Measurements from ENCODE around the gene PASD1.
"Not testable (repeated sequence)": the region's sequence is repeated elsewhere in the genome, so short reads cannot be mapped to it uniquely, and the experiment has no call there.

PASD1 gene

DNA sequence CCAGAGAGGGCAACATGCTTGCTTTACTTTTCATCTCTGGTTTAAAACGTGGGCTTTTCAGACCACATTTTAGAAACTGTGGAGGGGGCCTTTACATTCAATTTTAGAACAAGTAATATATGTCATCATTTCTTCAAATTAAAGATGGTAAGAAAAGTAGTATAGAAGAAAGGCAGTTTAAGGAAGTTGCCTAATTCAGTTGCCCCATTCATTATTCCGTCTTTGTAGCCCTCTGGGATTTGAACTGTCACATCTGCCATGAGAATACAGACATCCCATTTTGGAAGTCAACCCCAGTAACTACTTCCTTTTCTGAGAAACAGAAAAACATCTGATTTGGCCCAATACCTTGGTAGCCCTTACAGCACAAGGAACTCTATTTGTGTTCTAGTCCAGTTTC is 61.2 kb downstream of the PASD1 start:
- no peak for FAIRE-seq

DNA sequence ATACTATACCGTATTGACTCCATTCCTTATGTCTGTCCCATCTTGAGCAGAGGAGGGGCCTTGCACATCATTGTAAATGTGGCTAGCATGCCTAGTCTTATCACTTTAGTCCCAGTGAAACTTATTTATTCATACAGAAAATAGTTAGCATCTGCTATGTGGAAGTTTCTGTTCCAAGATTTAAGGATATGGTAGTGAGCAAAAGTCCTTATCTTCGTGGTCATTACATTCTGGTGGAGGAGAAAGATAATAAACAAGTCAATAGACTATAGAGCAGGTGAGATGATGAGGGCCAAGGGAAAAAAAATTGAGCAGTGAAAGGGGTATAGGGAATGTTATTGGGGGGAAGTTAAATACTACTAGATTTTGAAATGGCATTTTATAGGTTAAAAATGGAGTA is 68.3 kb downstream of the PASD1 start:
- no peak for FAIRE-seq

DNA sequence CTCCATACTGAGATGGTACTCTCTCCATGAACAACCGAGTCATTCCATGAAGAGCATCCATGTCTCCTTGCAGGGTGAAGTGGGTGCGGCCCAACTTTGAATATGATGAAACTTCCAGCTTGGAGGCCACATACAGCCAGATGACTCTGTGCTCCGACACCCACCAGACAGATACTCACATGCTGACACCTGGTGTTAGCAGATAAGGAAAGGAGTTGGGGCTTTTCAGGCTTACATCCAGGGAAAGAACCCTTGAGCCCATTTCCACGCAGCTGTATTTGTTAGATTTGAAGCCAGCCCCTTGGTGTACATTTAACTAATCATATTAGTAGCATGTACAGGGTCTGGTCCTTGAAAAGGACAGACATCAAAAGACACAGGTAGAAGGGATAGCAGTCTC is 69.7 kb downstream of the PASD1 start:
- FAIRE-seq: no peak

DNA sequence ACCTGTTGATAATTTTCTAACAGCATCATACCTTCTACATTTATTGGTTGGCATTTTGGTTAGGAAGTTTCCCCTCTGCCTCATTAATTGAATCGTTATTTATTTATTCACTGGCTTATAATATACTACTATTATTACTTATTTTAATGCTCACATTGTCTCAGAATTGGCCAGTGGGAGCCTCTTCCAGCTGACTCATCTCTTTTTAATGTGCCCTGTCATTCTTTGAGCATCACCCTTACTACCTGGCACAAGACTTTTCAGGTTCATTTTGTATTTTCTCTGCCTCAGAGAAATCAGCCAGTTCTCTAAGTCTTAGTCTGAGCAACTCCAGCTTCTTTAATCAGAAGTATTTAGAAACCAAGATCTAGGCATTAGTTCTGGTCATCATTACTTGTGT is 71.5 kb downstream of the PASD1 start:
- FAIRE-seq: no peak

DNA sequence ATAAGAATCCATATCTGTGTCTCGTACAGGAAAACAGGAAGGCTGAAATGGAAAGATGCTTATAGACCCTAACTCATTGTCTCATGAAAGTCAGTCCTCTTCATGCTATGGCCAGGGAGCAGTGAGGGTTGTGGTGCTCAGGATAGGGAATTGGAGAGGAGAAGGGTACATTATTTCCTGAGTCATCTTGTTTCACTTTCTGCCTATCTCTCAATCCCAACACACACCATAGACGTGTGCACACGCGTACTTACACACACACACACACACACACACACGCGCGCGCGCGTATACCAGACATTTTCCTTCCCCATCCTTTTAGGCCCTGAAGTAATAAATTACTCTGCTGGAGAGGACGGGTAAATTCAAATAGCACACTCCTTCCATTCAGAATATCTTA is 78.1 kb downstream of the PASD1 start:
- no peak for FAIRE-seq

DNA sequence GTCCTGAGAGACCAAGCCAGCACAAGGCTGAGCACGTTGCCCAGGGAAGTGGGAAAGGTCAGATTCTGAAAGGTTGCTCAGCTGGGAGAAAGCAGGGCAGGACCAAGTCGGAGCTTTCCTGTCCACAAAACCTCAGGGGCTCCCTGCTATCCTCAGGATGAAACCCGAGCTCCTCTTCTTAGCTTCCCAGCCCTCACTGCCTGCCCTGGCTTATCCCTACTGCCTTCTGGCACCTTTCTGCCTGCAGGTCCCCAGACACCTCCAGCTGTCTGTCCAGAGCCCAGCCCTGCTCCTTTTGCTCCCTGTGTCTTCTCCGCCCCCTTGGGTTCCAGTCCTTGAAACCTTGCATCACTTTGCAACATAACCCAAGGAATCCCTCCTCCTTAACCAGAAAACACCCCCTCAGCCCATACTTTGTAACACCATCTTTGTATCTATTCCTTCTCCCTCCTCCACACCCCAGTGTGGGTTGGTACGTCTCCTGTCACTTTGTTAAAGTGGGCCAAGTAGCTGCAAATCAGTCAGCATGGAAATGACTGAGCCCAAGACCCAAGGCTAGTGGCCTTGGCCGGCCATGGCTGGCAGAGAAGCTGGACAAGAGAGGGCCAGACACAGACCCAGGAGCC is 111.8 kb downstream of the PASD1 start:
- no peak for FAIRE-seq

DNA sequence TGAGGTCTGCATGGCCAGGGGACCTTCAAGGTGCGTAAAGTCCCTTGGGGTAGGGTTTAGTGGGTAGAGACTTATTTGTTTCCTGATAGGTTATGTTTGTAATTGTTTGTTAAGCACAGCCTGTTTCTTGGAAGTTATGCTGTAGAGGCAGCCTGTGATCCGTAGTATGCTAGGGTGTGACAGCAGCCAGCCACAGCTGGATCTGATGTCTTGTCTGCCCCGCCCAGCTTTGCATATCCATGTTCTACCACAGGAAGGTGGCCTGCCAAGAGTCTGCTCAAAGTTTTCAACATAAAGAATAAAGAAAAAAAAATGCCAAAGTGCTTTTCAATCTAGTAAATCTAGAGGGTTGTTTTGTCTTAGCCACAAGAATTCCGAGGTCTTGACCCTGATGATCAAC is 112.7 kb downstream of the PASD1 start:
- no peak for FAIRE-seq

DNA sequence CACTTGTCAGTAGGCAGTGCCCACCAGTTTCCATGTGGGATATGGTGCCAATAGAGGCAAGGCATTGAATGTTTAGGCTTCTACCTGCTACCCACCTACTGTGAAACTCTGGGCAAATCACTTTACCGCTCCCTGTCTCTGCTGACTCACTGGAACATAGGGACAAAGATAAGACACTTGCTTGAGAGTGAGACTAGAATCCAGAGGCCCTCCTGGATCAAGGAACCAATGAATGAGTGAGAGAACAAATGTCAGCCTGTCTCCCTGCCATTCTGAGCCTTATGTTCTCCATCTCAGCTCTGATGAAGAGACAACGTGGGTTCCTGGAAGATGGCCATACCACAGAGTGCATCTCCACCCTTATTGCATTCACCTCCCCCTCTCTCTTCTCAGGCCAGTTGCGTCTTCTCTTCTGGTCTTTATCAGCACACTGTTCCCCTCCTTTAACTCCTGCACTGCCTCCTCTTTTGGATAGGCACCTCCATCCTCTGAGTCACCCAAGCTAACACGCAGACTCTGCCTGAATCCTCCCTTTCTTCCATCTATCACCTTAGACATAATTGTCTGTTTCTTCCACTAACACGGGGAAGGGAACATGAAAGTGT is 116.4 kb downstream of the PASD1 start:
- no peak for FAIRE-seq

DNA sequence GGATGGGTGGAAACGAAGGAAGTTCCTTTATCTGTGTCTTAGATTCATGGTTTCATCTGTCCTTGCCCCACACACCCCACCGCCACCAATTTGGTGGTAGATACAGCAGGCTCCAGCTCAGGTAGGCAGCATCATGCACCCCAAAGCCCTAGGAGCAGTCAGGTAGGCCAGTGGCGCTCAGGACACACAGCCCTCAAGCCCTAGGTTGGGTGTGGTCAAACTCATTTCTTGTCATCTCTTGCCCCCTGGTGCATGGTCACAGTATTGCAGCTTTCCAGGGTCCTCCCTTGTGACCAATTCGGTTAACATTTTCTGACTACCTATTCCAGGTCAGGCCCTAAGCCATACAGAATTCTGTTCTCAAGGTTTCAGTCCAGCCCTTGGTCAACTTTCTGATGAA is 117.3 kb downstream of the PASD1 start:
- no peak for FAIRE-seq

DNA sequence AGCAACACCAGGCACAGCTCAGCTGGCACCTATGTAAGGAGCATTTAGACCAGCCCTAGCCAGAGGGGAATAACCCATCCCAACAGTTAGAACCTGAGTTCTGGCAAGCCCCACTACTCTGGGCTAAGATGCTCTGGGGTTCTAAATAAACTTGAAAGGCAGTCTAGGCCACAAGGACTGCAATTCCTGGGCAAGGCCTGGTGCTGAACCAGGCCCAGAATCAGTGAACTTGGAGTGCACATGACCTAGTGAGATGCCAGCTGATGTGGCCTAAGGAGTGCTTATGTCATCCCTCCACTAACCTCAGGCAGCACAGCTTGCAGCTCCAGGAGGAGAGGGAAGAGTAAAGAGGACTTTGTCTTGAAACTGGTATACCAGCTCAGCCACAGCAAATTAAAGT is 124.2 kb downstream of the PASD1 start:
- FAIRE-seq: no peak

DNA sequence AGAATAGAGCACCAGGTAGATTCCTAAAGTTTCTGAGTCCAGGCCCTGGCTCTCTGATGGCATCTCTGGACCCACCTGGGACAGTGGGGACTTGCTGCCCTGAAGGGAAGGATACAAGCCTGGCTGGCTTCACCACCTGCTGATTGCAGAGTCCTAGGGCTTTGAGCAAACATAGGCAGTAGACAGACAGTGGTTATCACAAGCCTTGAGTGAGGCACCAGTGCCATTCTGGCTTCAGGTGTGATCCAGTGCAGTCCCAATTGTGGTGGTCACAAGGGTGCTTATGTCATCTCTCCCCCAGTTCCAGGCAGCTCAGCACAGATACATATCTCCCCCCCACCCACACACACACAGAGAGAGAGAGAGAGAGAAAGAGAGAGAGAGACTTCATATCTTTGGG is 125.2 kb downstream of the PASD1 start:
- no peak for FAIRE-seq

DNA sequence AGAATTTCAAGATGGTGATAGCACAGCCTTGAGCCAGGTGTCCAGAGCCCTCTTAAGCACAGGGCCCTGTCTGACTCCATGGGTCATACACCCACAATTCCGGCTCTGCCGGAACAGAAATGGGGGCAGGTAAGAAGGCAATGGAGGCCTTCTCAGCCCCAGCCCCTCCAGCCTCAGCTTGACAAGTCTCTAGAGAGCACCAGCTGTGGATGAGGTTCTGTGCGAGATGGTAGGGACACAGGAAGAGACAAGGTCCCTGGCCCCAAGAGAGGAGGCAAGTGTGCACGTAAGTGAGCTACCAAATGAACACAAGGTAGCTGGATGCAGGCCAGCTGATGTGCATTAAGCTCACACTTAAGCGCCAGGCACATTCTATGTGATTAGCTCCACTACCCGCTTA is 129.3 kb downstream of the PASD1 start:
- no peak for FAIRE-seq

DNA sequence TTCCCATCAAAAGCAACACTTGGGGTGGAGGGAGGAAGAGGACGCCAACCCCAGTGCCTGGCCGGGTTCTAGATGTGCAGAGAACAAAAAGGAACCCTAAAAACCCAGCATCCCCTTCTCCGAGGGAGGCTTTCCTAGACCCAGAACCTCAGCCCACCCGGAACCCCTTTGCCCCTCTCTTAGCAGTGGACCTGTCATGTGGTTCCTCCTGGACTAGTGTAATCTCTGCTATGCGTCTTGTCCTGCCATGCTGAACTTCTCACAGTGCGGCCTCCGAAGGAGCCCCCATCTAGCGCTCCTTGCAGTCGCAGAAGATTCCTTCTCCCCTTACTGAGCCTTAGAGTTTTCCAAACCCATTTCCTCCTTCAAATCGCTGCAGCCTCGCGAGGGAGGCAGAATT is 130.6 kb downstream of the PASD1 start:
- no peak for FAIRE-seq

DNA sequence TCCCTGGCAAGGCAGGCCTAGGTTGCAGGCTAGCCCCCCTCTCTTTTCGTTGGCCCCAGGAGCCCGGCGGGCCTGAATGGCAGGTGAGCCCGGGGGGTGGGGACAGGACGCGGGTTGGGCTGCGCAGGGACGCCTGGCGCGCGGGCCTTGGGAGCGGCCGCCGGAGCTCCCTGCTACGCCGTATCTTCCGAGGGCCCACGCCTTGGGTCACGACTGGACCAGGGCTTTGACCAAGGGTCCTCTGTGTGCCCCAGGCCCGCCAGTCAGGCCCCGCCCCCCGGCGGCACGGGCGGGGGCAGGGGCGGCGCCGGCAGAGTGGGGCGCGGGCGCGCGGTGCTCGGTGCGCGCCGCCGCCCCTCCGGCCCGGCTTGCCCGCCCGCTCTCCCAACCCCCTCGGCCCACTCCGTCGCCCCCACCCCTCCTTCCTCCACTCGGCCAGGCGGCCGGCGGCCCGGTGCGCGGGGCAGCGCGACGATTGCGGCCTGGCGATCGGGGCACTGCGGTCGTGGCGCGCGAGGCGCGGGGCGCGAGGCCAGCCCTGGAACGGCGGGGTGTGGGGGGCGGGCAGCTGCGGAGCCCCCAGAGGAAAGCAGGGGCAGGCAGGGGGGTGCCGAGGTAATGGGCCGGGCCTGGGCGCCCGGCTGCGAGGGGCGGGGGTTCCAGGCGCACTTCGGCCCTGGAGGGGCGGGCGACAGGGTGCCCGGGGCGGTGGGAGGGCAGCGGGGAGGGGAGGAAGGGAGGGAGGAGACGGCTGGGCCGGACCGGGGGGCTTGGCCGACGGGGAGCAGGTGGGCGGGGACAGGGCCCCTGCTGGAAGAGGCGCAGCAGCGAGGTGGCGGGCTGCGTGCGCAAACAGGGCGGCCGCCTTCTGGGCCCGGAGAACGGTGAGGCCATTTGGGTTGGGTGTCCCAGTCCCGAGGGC is 131.4 kb downstream of the PASD1 start, which contains the start of gene PRRG3:
Gene PRRG3 (plus strand): TSS at position 798 of the 922 bp plus-strand sequence. CDS start 3,357 bp downstream, outside the sequence.
- FAIRE-seq: no peak

DNA sequence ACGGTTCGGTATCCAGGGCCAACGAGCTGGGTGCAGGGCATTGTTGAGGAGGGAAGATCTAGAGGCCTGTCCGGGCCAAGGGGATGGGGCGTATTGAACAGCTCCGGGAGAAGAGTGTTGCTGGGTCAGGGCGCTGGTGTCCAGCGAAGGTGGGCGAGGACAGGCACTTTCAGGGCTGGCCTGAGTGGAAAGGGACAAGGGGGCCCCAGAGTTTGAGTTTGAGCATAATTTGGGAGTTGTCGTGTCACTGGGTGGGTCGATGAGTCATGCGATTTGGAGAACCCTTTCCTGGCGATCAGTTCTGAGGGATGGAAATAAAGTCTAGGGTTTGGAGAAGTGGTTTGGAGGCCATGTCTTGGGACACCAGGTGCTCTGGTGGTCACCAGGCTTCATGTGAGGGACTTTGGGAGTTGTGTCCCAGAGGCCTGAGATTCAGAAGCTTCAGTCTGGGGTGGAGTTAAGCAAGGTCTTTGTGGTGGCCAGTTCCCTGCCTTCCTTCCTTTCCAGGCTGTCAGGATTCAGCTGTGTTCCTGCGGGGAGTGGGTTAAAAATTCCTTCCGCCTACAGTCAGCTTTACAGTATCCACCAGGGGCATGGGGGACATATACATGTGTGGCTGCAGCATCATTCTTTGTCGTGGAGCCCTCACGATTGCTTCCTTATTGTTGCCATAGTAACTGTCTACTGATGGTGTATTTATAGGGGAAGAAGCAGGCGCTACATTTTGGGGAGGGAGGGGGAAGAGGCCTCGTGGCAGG is 132.3 kb downstream of the PASD1 start:
- no peak for FAIRE-seq

DNA sequence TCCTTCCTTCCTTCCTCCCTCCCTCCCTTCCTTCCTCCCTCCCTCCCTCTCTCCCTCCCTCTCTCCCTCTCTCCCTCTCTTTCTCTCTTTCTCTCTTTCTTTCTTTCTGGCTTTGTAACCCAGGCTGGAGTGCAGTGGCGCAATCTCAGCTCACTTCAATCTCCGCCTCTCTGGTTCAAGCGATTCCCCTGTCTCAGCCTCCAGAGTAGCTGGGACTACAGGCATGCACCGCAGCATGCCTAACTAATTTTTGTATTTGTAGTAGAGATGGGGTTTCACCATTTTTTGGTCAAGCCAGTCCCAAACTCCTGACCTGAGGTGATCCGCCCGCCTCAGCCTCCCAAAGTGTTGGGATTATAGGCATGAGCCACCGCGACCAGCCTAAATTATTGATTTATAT is 133.6 kb downstream of the PASD1 start:
- not testable (repeated sequence) for FAIRE-seq

DNA sequence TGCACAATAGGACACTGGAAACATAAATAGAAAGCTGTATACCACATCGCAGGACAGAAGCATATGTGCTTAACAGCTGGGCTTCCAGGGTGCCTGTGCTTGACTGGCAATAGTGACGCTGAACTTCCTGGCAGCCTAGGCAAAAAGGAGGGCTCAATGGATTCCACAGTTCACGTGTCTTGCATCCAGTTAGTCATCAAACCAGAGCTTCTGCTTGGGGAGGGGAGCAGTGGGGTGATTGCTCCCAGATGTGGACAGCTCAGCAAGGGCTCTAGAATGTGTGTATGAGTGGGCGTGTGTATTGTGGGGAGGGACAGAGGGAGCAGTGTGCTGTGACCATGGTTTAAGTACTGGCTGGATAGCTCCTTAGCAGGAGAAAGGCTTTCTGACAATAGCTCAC is 134.0 kb downstream of the PASD1 start:
- no peak for FAIRE-seq

DNA sequence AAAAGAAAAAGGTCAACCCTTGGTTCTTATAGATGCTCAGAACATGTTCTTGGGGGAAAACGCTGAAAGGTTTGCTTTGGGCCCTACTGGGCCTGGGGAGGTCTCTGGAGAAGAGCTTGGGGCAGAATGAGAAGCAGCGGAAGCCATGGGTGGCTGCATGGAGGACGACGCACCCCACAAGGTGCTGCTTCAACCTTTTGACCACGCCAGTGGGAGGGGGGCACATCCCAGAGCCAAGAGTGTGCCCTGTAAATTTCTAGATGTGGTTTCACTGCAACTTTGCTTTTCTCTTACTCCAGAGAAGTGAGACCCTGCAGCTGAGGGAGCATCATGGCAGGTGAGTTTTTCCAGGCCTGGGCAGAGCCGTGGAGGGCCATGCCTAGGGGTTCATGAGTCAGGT is 135.0 kb downstream of the PASD1 start:
- no peak for FAIRE-seq

DNA sequence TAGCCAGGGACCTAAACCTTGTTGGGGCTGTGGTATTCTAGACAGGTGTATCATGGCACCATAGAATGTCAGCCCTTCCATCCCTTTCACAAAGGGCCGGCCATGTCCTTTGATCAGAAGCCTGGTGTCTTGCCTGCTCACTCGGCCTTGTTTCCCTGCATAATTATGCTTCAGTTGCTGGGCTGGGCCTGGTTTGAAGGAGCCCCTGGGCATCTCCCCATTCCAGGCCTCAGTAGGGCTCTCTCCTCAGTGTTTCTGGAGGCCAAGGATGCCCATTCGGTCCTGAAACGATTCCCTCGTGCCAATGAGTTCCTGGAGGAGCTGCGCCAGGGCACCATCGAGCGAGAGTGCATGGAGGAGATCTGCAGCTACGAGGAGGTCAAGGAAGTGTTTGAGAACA is 136.3 kb downstream of the PASD1 start:
- FAIRE-seq: no peak

DNA sequence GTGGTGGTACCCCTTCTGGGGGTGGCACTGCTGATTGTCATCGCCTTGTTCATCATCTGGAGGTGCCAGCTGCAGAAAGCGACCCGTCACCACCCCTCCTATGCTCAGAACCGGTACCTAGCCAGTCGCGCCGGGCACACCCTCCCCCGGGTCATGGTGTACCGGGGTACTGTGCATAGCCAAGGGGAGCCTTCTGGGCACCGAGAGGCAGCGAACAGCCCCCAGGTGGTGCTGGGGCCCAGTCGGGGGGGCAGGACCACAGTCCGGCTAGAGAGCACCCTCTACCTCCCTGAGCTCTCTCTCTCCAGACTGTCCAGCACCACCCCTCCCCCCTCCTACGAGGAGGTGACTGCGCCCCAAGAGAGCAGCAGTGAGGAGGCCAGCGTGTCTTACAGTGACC is 137.1 kb downstream of the PASD1 start:
- no peak for FAIRE-seq

DNA sequence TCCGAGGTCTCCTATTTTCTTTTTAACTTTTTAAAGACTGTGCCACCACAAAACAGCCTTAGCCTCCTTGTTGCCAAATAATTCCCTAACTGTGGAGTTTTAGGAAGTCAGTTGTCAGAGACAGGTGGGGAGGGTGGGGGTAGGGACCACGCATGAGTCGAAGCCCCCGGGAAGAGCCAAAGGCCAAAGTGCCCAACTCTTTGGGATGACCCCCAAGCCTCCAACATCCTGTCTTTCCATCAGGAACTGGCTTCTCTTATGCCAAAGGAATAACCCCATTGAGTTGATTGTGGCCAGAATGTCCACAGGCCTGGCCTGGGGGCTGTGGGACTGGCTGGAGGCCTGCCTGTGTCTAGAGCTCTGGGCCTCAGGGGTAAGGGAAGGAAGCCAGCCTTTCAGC is 137.6 kb downstream of the PASD1 start:
- FAIRE-seq: no peak

DNA sequence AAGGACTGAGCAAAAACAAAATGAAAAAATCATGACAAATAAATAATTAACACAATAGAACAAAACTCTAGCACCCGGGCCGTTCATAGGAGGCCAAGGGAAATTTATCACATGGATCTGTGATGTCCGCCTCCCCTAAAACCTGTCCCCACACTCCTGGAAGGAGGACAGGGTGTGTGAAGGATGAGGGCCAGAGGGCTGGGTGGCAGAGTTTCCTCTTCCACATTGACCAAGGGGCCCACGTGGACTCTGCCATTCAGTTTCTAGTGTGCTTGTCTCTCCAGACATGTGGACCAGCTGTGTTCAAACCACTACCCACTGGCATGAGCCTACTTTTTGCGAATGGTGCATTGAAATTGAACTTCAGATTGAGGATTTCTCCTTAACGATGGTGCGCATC is 138.1 kb downstream of the PASD1 start:
- FAIRE-seq: no peak

DNA sequence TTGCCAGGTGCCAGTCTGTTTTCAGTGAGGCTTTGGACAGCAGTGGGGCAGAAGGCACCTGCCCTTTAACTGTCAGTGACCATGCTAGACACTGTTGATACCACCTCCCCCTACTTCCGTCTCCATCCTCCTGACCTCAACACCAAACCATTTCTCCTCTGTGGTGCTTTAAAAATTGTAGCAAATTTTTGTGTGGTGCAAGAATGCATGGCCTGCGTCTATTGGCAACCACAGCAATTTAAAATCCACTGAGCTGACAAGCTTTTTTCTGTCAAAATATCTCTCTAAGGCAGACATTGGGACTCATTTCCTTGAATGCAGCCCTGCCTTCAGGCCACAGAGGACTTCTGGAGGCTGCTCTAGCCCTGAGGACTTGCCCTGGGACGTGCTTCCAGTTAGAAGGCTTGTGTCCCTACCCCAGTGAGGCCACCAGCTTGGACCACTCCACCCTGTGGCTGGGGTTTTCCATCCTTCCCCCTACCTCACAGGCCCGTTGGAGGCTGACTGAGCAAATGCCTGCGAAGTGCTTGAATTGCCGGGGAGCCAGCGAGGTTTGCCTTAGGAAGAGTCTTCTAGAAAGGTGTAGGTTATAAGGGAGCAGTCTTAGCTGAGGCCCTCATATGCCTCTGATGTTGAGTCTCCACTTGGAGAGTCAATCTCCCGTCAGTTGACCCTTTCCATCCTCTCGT is 138.7 kb downstream of the PASD1 start:
- FAIRE-seq: no peak
